HUES6 (cell line): ENCODE data around the gene NUDT14.

Experiments
- H3K27ac ChIP-seq: 2 replicates; pipeline ENCODE4 v1.7.0; 2013; ENCODE audit warnings: low read depth, mild to moderate bottlenecking, low read length, inconsistent platforms
- H3K27me3 ChIP-seq: 2 replicates; pipeline ENCODE4 v1.6.1; 2013; ENCODE audit warnings: low read length; ENCODE audit not compliant: control insufficient read depth, insufficient read depth
- H3K36me3 ChIP-seq: 2 replicates; pipeline ENCODE4 v1.6.1; 2013; ENCODE audit warnings: low read length; ENCODE audit not compliant: control insufficient read depth, insufficient read depth
- H3K4me1 ChIP-seq: 2 replicates; pipeline ENCODE4 v1.6.1; 2013; ENCODE audit warnings: low read length; ENCODE audit not compliant: control insufficient read depth, insufficient read depth
- H3K4me3 ChIP-seq: 2 replicates; pipeline ENCODE4 v1.5.1; 2013; ENCODE audit warnings: low read depth, low read length
- H3K9ac ChIP-seq: one replicate; pipeline ENCODE4 v1.6.1; 2013; ENCODE audit warnings: mild to moderate bottlenecking, low read length
- H3K9me3 ChIP-seq: 2 replicates; pipeline ENCODE4 v1.6.1; 2013; ENCODE audit warnings: low read depth, low read length; ENCODE audit not compliant: control insufficient read depth, insufficient read depth

NUDT14 gene

GRCh38 chr14:105184461-105184860 lies 3.3 kb upstream of the NUDT14 start:
- H3K27me3 ChIP-seq: peaks cover 43% of the 10 kb centered on the region
- 0 out of 2 replicates have a peak, but pooled peaks cover 3% of the 10 kb centered on the region for H3K4me1 ChIP-seq
- no peak overlapping the region for H3K27ac ChIP-seq
- no peak overlapping the region for H3K4me3 ChIP-seq
- H3K9me3 ChIP-seq: peaks cover 13% of the 10 kb centered on the region
- H3K9ac ChIP-seq: no peak overlapping the region
- no peaks in the 10 kb centered on the region for H3K36me3 ChIP-seq

DNA sequence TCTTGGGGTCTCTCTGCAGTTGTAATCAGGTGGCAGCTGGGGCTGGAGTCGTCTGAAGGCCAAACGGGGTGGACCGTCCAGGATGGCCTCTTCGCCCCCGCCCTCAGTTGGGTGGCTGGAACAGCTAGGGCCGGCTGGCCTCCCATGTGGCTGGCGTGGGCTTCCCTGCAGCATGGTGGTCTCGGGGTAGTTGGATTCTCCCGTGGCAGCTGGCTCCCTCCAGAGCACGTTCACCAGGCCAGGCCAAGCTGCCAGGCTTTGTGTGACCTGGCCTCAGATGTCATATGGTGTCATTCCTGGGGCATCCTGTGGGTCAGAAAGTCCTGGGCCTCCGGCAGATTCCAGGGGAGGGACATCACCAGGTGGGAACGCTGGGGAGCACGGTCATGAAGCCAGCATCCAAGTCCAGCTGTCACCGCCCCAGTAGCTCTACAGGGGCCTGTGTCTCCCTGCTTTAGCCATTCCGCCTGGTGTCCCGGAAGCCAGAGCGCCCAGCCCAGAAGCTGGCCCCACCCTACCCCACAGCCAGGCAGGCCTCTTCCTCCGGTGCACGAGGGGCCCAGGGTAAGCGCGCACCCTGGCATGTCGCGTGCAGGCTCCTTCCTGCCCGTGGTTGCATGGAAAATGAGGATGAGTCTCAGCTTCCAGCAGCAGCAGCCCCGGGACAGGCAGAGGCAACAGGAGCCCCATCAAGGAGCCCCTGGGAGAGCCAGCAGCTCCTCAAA lies 1.3 kb upstream of the NUDT14 start:
- no peak overlapping the region for H3K27ac ChIP-seq
- H3K4me3 ChIP-seq: no peak overlapping the region
- 0 out of 2 replicates have a peak, but pooled peaks cover under 1% of the 10 kb centered on the region for H3K9me3 ChIP-seq
- H3K4me1 ChIP-seq: 0 out of 2 replicates have a peak, but pooled peaks cover 3% of the 10 kb centered on the region
- H3K36me3 ChIP-seq: no peaks in the 10 kb centered on the region
- peaks cover 44% of the 10 kb centered on the region for H3K27me3 ChIP-seq
- no peak overlapping the region for H3K9ac ChIP-seq

DNA sequence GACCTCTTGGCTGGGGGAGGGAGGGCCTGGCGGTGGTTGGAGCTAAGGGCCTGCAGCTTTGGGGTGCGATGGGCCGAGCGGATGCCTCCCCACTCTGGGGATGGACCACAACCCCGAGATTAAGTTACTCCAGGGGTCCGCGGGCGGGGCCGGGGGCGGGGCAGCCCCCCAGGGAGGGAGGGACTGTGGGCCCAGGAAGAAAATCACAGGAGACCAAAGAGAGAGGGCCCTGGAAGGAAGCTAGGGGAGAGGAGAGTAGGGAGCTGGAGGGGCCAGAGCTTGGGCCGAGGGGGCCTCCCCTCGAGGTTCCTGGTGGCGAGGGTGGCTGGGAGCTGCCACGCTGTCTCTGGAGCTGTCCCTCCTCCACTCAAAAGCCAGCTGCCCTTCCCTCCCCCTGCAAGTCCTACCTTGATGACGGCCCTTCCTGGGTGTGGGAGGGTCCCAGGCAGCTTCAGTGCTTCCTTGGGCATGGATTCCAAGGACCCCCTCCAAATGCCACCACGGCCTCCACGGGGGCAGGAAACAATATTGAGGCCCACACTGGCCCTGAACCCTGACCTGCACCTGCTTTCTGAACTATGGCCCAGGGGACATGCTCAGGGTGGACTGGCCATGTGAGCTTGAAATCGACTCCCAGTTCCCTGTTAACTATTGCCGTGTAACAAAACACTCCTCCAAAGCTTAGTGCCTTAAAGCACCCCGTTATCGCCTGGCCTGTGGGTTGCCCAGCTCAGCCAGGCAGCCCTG lies 610 bp upstream of the NUDT14 start:
- no peak overlapping the region for H3K27ac ChIP-seq
- H3K9ac ChIP-seq: no peak overlapping the region
- peak overlapping the region; percentile 50 for H3K4me3 ChIP-seq
- 0 out of 2 replicates have a peak, but pooled peaks cover 3% of the 10 kb centered on the region for H3K4me1 ChIP-seq
- no peaks in the 10 kb centered on the region for H3K9me3 ChIP-seq
- peaks cover 44% of the 10 kb centered on the region for H3K27me3 ChIP-seq
- H3K36me3 ChIP-seq: no peaks in the 10 kb centered on the region

DNA sequence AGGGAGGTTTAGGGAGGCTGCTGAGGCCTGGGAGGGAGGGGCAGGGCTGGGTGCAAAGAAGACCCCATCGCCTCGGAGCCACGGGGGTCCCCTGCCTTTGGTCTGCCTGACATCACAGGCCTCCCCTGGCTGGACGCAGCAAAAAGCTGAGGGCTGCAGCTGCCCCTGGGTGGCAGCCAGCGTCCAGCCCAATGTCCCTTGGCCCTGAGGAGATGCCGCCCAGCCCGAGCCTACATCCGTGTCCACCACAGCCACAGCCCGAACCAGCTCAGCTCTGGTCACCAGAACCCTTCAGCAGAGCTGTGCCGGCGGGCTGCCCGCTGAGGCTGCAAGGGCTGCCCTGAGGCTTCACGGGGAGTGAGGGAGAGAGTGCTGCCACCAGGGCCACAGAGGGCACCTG lies 1.9 kb downstream of the NUDT14 start:
- Histone ChIP-seq H3K9me3 (no peaks in the 10 kb centered on the region), H3K27me3 (peaks cover 36% of the 10 kb centered on the region), H3K36me3 (0 out of 2 replicates have a peak, but pooled peaks cover 3% of the 10 kb centered on the region), H3K27ac (no peak overlapping the region), H3K4me1 (0 out of 2 replicates have a peak, but pooled peaks cover 3% of the 10 kb centered on the region), H3K4me3 (no peak overlapping the region), H3K9ac (no peak overlapping the region)

GRCh38 chr14:105178868-105179140 lies 2.3 kb downstream of the NUDT14 start:
- 0 out of 2 replicates have a peak, but pooled peaks cover 3% of the 10 kb centered on the region for H3K36me3 ChIP-seq
- H3K9me3 ChIP-seq: no peaks in the 10 kb centered on the region
- H3K9ac ChIP-seq: no peak overlapping the region
- H3K4me1 ChIP-seq: 0 out of 2 replicates have a peak, but pooled peaks cover 3% of the 10 kb centered on the region
- H3K4me3 ChIP-seq: no peak overlapping the region
- no peak overlapping the region for H3K27ac ChIP-seq
- H3K27me3 ChIP-seq: peaks cover 35% of the 10 kb centered on the region

- H3K9ac ChIP-seq: no peak overlapping the region
- H3K36me3 ChIP-seq: 0 out of 2 replicates have a peak, but pooled peaks cover 3% of the 10 kb centered on the region
- H3K27ac ChIP-seq: no peak overlapping the region
- H3K4me3 ChIP-seq: no peak overlapping the region
- H3K4me1 ChIP-seq: 0 out of 2 replicates have a peak, but pooled peaks cover 3% of the 10 kb centered on the region
- H3K9me3 ChIP-seq: no peaks in the 10 kb centered on the region
- H3K27me3 ChIP-seq: peaks cover 29% of the 10 kb centered on the region
Observed at GRCh38 chr14:105178069-105178867, 2.8 kb downstream of the NUDT14 start.

DNA sequence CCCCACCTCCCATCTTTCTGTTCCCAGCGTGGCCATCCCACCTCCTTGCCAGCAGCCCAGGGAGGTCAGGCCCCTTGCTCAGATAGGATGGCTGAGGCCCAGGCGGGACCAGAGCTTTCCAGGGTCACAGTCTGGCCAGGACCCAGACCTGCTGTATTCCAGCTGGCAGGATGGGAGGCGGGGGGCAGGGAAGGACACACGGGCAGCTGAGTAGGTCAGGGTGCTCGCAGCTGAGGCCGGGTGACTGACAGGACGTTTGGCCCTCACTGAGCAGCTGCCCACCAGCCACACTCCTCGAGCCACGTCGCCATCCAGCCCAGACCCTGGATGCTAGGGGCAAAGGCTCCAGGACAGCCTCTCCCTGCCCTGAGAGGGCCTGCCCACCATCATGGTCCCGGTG lies 4.0 kb downstream of the NUDT14 start:
- peaks cover 18% of the 10 kb centered on the region for H3K27me3 ChIP-seq
- H3K9ac ChIP-seq: no peak overlapping the region
- no peak overlapping the region for H3K27ac ChIP-seq
- 0 out of 2 replicates have a peak, but pooled peaks cover 3% of the 10 kb centered on the region for H3K4me1 ChIP-seq
- no peaks in the 10 kb centered on the region for H3K9me3 ChIP-seq
- 0 out of 2 replicates have a peak, but pooled peaks cover 3% of the 10 kb centered on the region for H3K36me3 ChIP-seq
- no peak overlapping the region for H3K4me3 ChIP-seq

DNA sequence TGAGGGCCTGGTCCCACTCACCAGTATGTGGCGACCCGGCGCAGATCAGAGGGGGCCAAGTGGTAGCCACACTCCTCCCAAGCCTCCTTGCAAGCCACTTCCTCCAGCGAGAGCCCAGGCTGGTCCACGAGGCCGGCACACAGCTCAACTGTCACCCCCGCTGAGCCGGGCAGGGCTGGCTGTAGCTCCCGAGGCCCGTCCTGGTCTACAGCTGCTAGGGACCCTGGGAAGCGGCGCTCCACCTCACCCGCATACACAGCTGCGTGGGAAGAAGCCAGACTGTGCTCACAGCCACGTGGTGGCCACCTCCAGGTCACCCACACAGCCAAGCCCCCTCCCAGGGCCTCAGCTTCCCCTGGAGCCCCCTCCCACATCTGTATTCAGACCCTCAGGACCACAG lies 4.6 kb downstream of the NUDT14 start:
- 0 out of 2 replicates have a peak, but pooled peaks cover 3% of the 10 kb centered on the region for H3K36me3 ChIP-seq
- no peak overlapping the region for H3K27ac ChIP-seq
- H3K4me3 ChIP-seq: no peak overlapping the region
- 0 out of 2 replicates have a peak, but pooled peaks cover 3% of the 10 kb centered on the region for H3K4me1 ChIP-seq
- no peak overlapping the region for H3K9ac ChIP-seq
- H3K27me3 ChIP-seq: peaks cover 12% of the 10 kb centered on the region
- H3K9me3 ChIP-seq: no peaks in the 10 kb centered on the region

DNA sequence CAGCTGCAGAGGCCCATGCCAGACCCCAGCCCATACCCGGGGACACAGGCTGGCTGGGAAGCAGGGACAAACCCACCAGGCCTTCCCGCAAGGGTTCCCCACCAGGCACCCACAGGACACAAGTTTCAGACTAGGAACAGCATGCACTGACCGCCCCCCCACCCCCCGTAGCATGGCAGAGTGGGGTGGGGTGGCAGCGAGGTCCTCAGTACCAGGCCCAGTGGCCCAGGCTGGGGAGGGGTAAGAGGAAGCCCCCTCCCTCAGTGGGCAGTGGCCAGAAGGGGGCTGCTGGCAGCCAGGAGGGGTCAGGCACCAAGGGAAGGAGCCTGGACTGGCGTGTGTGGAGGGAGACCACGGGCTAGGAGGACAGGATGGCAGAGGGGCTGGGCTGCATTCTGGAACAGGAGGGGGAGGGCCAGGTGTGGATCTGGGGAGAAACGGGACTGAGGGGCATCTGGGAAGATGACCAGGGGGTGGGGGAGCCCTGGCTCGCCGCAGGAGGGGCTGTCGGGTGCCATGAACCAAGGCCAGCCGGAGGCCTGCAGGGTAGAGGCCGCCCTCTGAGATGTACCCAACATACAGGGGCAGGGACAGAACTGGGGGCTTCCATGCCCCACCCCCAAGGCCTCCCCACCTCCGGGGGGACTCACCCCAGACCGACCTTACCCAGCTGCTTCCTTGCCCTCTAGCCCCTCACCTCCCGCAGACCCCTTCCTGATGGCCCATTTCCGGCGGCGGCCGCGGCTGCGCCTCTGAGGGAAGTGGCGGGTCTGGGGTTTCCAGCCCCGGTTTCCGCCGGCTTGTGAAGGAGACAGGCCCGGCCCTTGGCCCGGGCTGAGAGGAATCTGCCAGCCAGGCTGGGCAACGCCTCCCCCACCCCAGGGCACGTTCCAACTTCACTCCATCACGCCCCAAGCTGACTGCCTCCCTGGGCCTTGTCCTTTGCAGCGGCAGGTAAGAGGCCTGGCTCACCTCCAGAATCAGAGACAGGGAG lies 6.9 kb downstream of the NUDT14 start:
- H3K9ac ChIP-seq: no peak overlapping the region
- no peaks in the 10 kb centered on the region for H3K9me3 ChIP-seq
- H3K27me3 ChIP-seq: peaks cover 8% of the 10 kb centered on the region
- peaks cover 19% of the 10 kb centered on the region for H3K4me1 ChIP-seq
- no peak overlapping the region for H3K4me3 ChIP-seq
- H3K27ac ChIP-seq: no peak overlapping the region
- 0 out of 2 replicates have a peak, but pooled peaks cover 3% of the 10 kb centered on the region for H3K36me3 ChIP-seq

GRCh38 chr14:105173145-105173544 lies 8.0 kb downstream of the NUDT14 start:
- H3K36me3 ChIP-seq: 0 out of 2 replicates have a peak, but pooled peaks cover 3% of the 10 kb centered on the region
- no peak overlapping the region for H3K4me3 ChIP-seq
- peaks cover 8% of the 10 kb centered on the region for H3K27me3 ChIP-seq
- peaks cover 19% of the 10 kb centered on the region for H3K4me1 ChIP-seq
- H3K9ac ChIP-seq: no peak overlapping the region
- H3K9me3 ChIP-seq: no peaks in the 10 kb centered on the region
- H3K27ac ChIP-seq: no peak overlapping the region
